ENCODE measurements around the gene WSCD1. TPM values are rescaled to one million over a fixed set of nuclear protein-coding genes. Genes with fewer than 3 reads are reported as not detected.

WSCD1 gene
- total RNA-seq, 2 donors from 2014 or later = 1.8 to 5.5 TPM

DNA sequence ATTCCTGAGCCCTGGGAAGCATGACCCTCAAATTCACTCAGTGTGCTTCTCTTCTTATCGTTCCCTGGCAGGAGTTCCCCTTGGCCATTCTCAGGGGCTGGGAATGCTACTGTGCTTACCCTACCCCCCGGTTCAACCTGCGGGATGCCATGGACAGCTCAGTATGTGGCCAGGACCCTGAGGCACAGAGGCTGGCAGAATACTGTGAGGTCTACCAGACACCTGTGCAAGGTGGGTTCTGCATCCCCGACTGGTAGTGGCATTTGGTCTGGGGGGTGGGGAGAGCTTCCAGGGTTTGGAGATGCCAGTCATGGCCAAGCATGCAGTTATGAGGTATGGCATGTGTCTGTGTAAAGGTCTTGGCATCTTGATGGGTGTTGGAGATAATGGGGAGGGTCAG lies 39.4 kb downstream of the WSCD1 start:
- H3K9me3 ChIP-seq = no peaks in the 10 kb centered on the region
- no peak for DNase-seq (ENCODE audit: low spot score)
- H3K27ac ChIP-seq = no peak overlapping the region
- H3K27me3 ChIP-seq = no peaks in the 10 kb centered on the region
- H3K36me3 ChIP-seq = no peaks in the 10 kb centered on the region
- TF ChIP-seq, protein P1, sequence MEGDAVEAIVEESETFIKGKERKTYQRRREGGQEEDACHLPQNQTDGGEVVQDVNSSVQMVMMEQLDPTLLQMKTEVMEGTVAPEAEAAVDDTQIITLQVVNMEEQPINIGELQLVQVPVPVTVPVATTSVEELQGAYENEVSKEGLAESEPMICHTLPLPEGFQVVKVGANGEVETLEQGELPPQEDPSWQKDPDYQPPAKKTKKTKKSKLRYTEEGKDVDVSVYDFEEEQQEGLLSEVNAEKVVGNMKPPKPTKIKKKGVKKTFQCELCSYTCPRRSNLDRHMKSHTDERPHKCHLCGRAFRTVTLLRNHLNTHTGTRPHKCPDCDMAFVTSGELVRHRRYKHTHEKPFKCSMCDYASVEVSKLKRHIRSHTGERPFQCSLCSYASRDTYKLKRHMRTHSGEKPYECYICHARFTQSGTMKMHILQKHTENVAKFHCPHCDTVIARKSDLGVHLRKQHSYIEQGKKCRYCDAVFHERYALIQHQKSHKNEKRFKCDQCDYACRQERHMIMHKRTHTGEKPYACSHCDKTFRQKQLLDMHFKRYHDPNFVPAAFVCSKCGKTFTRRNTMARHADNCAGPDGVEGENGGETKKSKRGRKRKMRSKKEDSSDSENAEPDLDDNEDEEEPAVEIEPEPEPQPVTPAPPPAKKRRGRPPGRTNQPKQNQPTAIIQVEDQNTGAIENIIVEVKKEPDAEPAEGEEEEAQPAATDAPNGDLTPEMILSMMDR (IDR thresholded peaks at IDR 0.05) = no peak
- no peaks in the 10 kb centered on the region for H3K4me1 ChIP-seq
- no peak overlapping the region for H3K4me3 ChIP-seq

DNA sequence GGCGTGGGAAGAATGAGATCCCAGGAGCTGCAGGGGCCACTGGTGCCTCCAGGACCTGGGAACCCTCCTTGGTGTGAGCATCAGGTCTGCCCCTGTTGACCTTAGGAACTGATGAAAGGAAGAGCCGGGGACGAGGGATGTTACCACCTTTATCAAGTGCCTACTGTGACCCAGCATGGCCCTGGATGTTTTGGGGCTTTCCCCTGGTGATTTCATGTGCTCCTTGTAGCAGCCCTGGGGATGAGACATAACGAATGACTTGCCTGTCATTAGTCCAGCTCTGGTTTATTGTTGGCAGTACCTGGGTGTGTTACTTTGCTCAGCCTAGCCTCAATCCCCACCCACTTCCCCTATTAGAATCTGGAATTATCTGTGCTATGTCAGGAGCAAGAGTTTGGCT lies 39.9 kb downstream of the WSCD1 start:
- no peaks in the 10 kb centered on the region for H3K9me3 ChIP-seq

DNA sequence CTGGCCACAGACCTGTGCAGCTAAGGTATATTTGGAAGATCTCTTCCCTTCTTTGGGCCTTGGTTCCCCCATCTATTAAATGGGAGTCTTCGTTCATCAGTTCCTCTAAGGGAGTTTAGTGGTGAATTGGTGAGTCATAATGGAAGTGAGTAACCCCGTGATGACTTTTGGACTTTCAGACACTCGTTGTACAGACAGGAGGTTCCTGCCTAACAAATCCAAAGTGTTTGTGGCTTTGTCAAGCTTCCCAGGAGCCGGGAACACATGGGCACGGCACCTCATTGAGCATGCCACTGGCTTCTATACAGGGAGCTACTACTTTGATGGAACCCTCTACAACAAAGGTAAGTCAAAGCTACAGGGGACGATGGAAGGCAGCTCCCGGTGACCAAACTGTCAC lies 40.4 kb downstream of the WSCD1 start:
- Histone ChIP-seq H3K4me1 (no peaks in the 10 kb centered on the region), H3K4me3 (no peak overlapping the region), H3K9me3 (no peaks in the 10 kb centered on the region), H3K27ac (no peak overlapping the region), H3K36me3 (no peaks in the 10 kb centered on the region), H3K27me3 (no peaks in the 10 kb centered on the region)
- TF ChIP-seq, protein P1 (IDR thresholded peaks at IDR 0.05) = no peak
- DNase-seq (ENCODE audit: low spot score) = no peak

More for the DNA sequence above, 39.9 kb downstream of the WSCD1 start:
- Histone ChIP-seq H3K4me1 (no peaks in the 10 kb centered on the region), H3K4me3 (no peak overlapping the region), H3K36me3 (no peaks in the 10 kb centered on the region), H3K27ac (no peak overlapping the region), H3K27me3 (no peaks in the 10 kb centered on the region)
- TF ChIP-seq, protein P1 (IDR thresholded peaks at IDR 0.05) = no peak
- DNase-seq (ENCODE audit: low spot score) = no peak

DNA sequence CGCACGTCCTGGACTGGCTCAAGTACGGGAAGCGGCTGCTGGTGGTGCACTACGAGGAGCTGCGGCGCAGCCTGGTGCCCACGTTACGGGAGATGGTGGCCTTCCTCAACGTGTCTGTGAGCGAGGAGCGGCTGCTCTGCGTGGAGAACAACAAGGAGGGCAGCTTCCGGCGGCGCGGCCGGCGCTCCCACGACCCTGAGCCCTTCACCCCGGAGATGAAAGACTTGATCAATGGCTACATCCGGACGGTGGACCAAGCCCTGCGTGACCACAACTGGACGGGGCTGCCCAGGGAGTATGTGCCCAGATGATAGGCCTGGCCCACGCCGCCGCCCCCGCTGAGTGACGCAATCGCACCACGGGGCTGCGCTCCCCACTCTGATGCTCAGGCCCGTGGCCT lies 50.2 kb downstream of the WSCD1 start:
- Histone ChIP-seq H3K27me3 (no peaks in the 10 kb centered on the region), H3K27ac (no peak overlapping the region), H3K4me1 (no peaks in the 10 kb centered on the region), H3K9me3 (peaks cover 0 to 15% of the 10 kb centered on the region in 2 donors), H3K36me3 (no peaks in the 10 kb centered on the region), H3K4me3 (no peak overlapping the region)
- DNase-seq (ENCODE audit: low spot score) = no peak
- TF ChIP-seq, protein P1 (IDR thresholded peaks at IDR 0.05) = no peak

DNA sequence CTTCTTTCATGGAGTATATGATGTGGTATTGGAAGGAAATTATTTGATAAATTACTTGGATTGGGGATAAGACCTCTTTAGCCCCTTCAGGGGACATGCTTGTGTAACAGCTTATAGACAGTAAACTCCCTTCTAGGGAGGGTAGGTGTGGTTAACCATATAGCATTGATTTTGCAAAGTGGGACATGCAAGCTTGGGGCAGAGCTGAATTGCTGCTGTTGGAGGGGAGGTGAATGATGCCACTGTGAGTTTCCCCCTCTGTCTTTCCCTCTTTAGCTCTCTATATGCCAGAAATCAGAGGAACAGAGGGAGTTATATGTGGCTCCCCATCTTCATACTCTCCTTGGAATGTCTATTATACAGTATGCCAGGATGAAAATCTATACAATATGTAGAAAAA lies 54.7 kb downstream of the WSCD1 start:
- H3K9me3 ChIP-seq = peaks cover 0 to 17% of the 10 kb centered on the region in 2 donors
- H3K36me3 ChIP-seq = no peaks in the 10 kb centered on the region
- TF ChIP-seq, protein P1 (IDR thresholded peaks at IDR 0.05) = no peak
- no peak overlapping the region for H3K4me3 ChIP-seq
- no peak for DNase-seq (ENCODE audit: low spot score)
- H3K4me1 ChIP-seq = no peaks in the 10 kb centered on the region
- H3K27ac ChIP-seq = no peak overlapping the region
- no peaks in the 10 kb centered on the region for H3K27me3 ChIP-seq

DNA sequence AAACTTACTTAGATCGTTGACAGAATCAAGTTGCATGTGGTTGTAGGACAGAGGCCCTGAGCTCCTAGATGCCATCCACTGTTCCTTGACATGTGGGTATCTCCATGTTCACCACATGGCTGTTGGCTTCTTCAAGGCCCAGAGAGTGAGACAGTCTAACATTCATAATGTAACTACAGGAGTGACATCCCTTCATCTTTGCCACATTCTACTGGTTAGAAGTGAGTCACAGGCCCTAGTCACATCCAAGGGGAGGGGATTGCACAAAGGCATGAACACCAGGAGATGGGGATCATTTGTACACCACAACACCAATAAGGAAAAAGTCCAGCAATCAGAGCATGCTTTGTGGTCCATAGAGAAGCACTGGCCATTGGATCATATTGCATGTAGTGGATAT lies 56.6 kb downstream of the WSCD1 start:
- Histone ChIP-seq H3K27ac (no peak overlapping the region), H3K4me1 (no peaks in the 10 kb centered on the region), H3K36me3 (no peaks in the 10 kb centered on the region), H3K4me3 (no peak overlapping the region), H3K9me3 (peaks cover 0 to 17% of the 10 kb centered on the region in 2 donors), H3K27me3 (no peaks in the 10 kb centered on the region)
- TF ChIP-seq, protein P1 (IDR thresholded peaks at IDR 0.05) = no peak
- DNase-seq (ENCODE audit: low spot score) = no peak

Measured in right atrium auricular region (tissue), 2 donors.